HCT116 (cell line): ENCODE results near the gene SCRN1. TPM values are rescaled to one million over a fixed set of nuclear protein-coding genes. Genes with fewer than 3 reads are reported as not detected.

Experiments
- ATAC-seq: fragments of 200-7000 bp; cut with Tn5 transposase; 2 replicates; pipeline ENCODE4 v1.9.1; 2020; ENCODE audit warnings: mild to moderate bottlenecking, moderate library complexity
- BruUV-seq: library from RNA; stranded (reverse); fragments of 400-500 nt; replicated peaks from 2 replicates; lab custom pipeline; 2021; lab: Mats Ljungman, UMichigan
- CTCF ChIA-PET: fragments of 300-600 bp; sonication (Branson Sonifier 250); formaldehyde crosslinking; loops from one replicate; lab custom pipeline; 2021; ENCODE audit warnings: antibody characterized with exemption; lab: Charles Lee
- POLR2A ChIA-PET: fragments of 300-600, 350-600 bp; sonication (Branson Sonifier 250); formaldehyde crosslinking; loops from one replicate; lab custom pipeline; 2021; ENCODE audit warnings: antibody characterized with exemption; lab: Charles Lee
- RAD21 ChIA-PET, 2 experiments: fragments of 300-600 bp; sonication (Branson Sonifier 250); formaldehyde crosslinking; loops; one replicate each; lab custom pipeline; 2023; ENCODE audit warnings: low total read pairs in 2 of 2; ENCODE audit not compliant: uncharacterized antibody in 2 of 2, unreplicated experiment in 2 of 2, low non-redundant PET in 1 of 2; lab: Charles Lee
- DNase-seq: peaks from one replicate; pipeline ENCODE4 v3.0.0-alpha.2; 2010; ENCODE audit warnings: low read depth, low spot score
- H2AFZ ChIP-seq: fragments of 200-600 bp; shearing (Covaris generic), sonication (generic); 2 replicates; pipeline ENCODE4 v1.6.1; 2017; ENCODE audit warnings: low read depth, mixed run types, mixed read lengths, antibody characterized with exemption, low read length; ENCODE audit not compliant: poor library complexity, severe bottlenecking
- H3K27ac ChIP-seq: 2 replicates; pipeline ENCODE4 v1.5.1; 2012; ENCODE audit warnings: low read depth, low read length
- H3K27me3 ChIP-seq: fragments of 200-600 bp; sonication (generic); 2 replicates; pipeline ENCODE4 v1.6.1; 2016; ENCODE audit warnings: mixed run types, low read length, mixed read lengths; ENCODE audit not compliant: insufficient read depth
- H3K36me3 ChIP-seq, 2 experiments: fragments of 200-500 bp in 1 of 2; fragments of 200-600 bp in 1 of 2; sonication (Bioruptor generic) in 1 of 2; sonication (generic) in 1 of 2; 2 replicates each; pipeline versions ENCODE4 v1.5.1 to v1.6.1; 2014 to 2016; ENCODE audit warnings: low read length in 2 of 2, inconsistent platforms in 1 of 2, mixed read lengths in 1 of 2, mixed run types in 1 of 2; ENCODE audit not compliant: insufficient read depth in 2 of 2, control insufficient read depth in 1 of 2
- H3K4me1 ChIP-seq, 2 experiments: fragments of 200-600 bp in 1 of 2; sonication (generic) in 1 of 2; 2 replicates each; pipeline versions ENCODE4 v1.5.1 to v1.6.1; 2012 to 2017; ENCODE audit warnings: low read length in 2 of 2, inconsistent platforms in 1 of 2, mild to moderate bottlenecking in 1 of 2, mixed read lengths in 1 of 2, mixed run types in 1 of 2, moderate library complexity in 1 of 2; ENCODE audit not compliant: insufficient read depth in 2 of 2, control insufficient read depth in 1 of 2
- H3K4me2 ChIP-seq: fragments of 200-600 bp; sonication (generic); 2 replicates; pipeline ENCODE4 v1.6.1; 2017; ENCODE audit warnings: mixed run types, low read length, mixed read lengths
- H3K4me3 ChIP-seq, 2 experiments: fragments of 200-600 bp in 1 of 2; sonication (generic) in 1 of 2; replicated peaks in 1 of 2; 2 replicates each; pipeline ENCODE4 v1.5.1; 2011 to 2016; ENCODE audit warnings: low read length in 2 of 2, control low read depth in 1 of 2, low read depth in 1 of 2, mild to moderate bottlenecking in 1 of 2, mixed read lengths in 1 of 2, mixed run types in 1 of 2
- H3K79me2 ChIP-seq: fragments of 200-600 bp; sonication (generic); 2 replicates; pipeline ENCODE4 v1.6.1; 2017; ENCODE audit warnings: mild to moderate bottlenecking, mixed run types, low read length, moderate library complexity, mixed read lengths; ENCODE audit not compliant: insufficient read depth
- H3K9ac ChIP-seq: fragments of 200-600 bp; sonication (generic); 2 replicates; pipeline ENCODE4 v1.6.1; 2016; ENCODE audit warnings: low read length, mixed read lengths
- H3K9me2 ChIP-seq: fragments of 200-600 bp; sonication (generic), shearing (Covaris generic); 2 replicates; pipeline ENCODE4 v1.6.1; 2017; ENCODE audit warnings: mixed run types, mild to moderate bottlenecking, moderate library complexity; ENCODE audit not compliant: insufficient read depth
- H3K9me3 ChIP-seq, 2 experiments: fragments of 200-500 bp in 1 of 2; fragments of 200-600 bp in 1 of 2; sonication (Bioruptor generic) in 1 of 2; sonication (generic) in 1 of 2; 2 replicates each; pipeline ENCODE4 v1.6.1; 2014 to 2017; ENCODE audit warnings: low read length in 2 of 2, mixed read lengths in 2 of 2, inconsistent platforms in 1 of 2, low read depth in 1 of 2, mild to moderate bottlenecking in 1 of 2, mixed run types in 1 of 2, moderate library complexity in 1 of 2; ENCODE audit not compliant: control insufficient read depth in 1 of 2, insufficient read depth in 1 of 2
- H4K20me1 ChIP-seq: fragments of 200-600 bp; sonication (generic), shearing (Covaris generic); 2 replicates; pipeline ENCODE4 v1.6.1; 2017; ENCODE audit warnings: mixed run types, mild to moderate bottlenecking, moderate library complexity; ENCODE audit not compliant: insufficient read depth
- ATF3 ChIP-seq: IDR thresholded peaks from 2 replicates; pipeline ENCODE4 v1.6.1; 2012
- CBX3 ChIP-seq: IDR thresholded peaks from 2 replicates; pipeline ENCODE4 v1.6.1; 2012; ENCODE audit warnings: low read depth
- CEBPB ChIP-seq: IDR thresholded peaks from 2 replicates; pipeline ENCODE4 v1.6.1; 2012; ENCODE audit warnings: low read depth
- ELF1 ChIP-seq: IDR thresholded peaks from 2 replicates; pipeline ENCODE4 v1.6.1; 2012; ENCODE audit warnings: low read depth, borderline replicate concordance
- FOSL1 ChIP-seq: IDR thresholded peaks from 2 replicates; pipeline ENCODE4 v1.6.1; 2012; ENCODE audit warnings: low read depth
- JUND ChIP-seq: IDR thresholded peaks from 2 replicates; pipeline ENCODE4 v1.6.1; 2012
- POLR2A ChIP-seq: IDR thresholded peaks from 2 replicates; pipeline ENCODE4 v1.7.0; 2011; ENCODE audit warnings: borderline replicate concordance; ENCODE audit not compliant: insufficient read depth, insufficient read length; ENCODE audit errors: extremely low read depth
- POLR2AphosphoS5 ChIP-seq: IDR thresholded peaks from 2 replicates; pipeline ENCODE4 v1.6.1; 2011; ENCODE audit warnings: mild to moderate bottlenecking, low read depth, low read length, moderate library complexity
- REST ChIP-seq: IDR thresholded peaks from 2 replicates; pipeline ENCODE4 v1.6.1; 2012; ENCODE audit warnings: low read depth
- SRF ChIP-seq: IDR thresholded peaks from 2 replicates; pipeline ENCODE4 v1.6.1; 2012; ENCODE audit warnings: low read depth
- TCF7L2 ChIP-seq: IDR thresholded peaks from 2 replicates; pipeline ENCODE4 v1.7.0; 2011; ENCODE audit warnings: borderline replicate concordance, inconsistent platforms; ENCODE audit not compliant: insufficient read depth, insufficient read length; ENCODE audit errors: extremely low read depth
- ZBTB33 ChIP-seq: IDR thresholded peaks from 2 replicates; pipeline ENCODE4 v1.6.1; 2011; ENCODE audit warnings: mild to moderate bottlenecking, low read length, moderate library complexity; ENCODE audit not compliant: insufficient replicate concordance; ENCODE audit errors: extremely low read depth
- ZFX ChIP-seq: fragments of 450-650 bp; IDR thresholded peaks from 2 replicates; pipeline ENCODE4 v1.6.1; 2017
- ZNF274 ChIP-seq: fragments of 200-500 bp; sonication (Bioruptor generic); IDR thresholded peaks from 2 replicates; pipeline ENCODE4 v1.6.1; 2014; ENCODE audit warnings: mild to moderate bottlenecking, low read depth, low read length, inconsistent platforms
- intact Hi-C: fragments of 100-400 bp; cut with micrococcal nuclease; formaldehyde crosslinking; loops from 2 replicates; pipeline ENCODE4 v1.10.0; 2022
- total RNA-seq: library from RNA; stranded (reverse); gene quantifications from one replicate; pipeline ENCODE4 v1.2.1, GENCODE V29; 2021; ENCODE audit not compliant: unreplicated experiment

SCRN1 gene
- total RNA-seq, 1 experiment from 2014 or later, result 76.8 TPM

GRCh38 chr7:29976266-29976665 is 13.3 kb downstream of the SCRN1 start (continued):
- TF ChIP-seq ZBTB33 (no peak), POLR2A (no peak), ZFX (no peak), ATF3 (no peak), SRF (no peak)

GRCh38 chr7:29975561-29975960 is 14.0 kb downstream of the SCRN1 start:
- Histone ChIP-seq H3K27ac (no peak overlapping the region), H3K4me2 (no peak overlapping the region), H3K36me3 (no peaks in the 10 kb centered on the region), H3K9me3 (no peaks in the 10 kb centered on the region), H4K20me1 (peaks cover 6% of the 10 kb centered on the region; the same call in 1 of the 2 replicates), H3K9ac (no peak overlapping the region), H3K4me1 (peaks cover under 1 to 5% of the 10 kb centered on the region in 2 experiments; a peak in 3 of 4 replicates), H3K9me2 (no peaks in the 10 kb centered on the region), H3K79me2 (peaks cover 95% of the 10 kb centered on the region), H3K27me3 (no peaks in the 10 kb centered on the region), H3K4me3 (no peak overlapping the region), H2AFZ (no peak overlapping the region)
- BruUV-seq, result no TSS peak
- no peak for ATAC-seq
- TF ChIP-seq ZNF274 (no peak), POLR2AphosphoS5 (no peak), ELF1 (no peak), CBX3 (no peak), REST (no peak), SRF (no peak), ZFX (no peak), CEBPB (no peak), TCF7L2 (no peak), ZBTB33 (no peak), FOSL1 (no peak), POLR2A (no peak), JUND (no peak)
- ChIA-PET CTCF (no interaction called here), POLR2A (no interaction called here), RAD21 (no interaction called here)
- no peak for DNase-seq
- intact Hi-C loops, result no loop called here
